ENCODE results near the gene FGD4.
"Not testable (repeated sequence)": the region's sequence is repeated elsewhere in the genome, so short reads cannot be mapped to it uniquely, and the experiment has no call there.

The FGD4 gene

DNA sequence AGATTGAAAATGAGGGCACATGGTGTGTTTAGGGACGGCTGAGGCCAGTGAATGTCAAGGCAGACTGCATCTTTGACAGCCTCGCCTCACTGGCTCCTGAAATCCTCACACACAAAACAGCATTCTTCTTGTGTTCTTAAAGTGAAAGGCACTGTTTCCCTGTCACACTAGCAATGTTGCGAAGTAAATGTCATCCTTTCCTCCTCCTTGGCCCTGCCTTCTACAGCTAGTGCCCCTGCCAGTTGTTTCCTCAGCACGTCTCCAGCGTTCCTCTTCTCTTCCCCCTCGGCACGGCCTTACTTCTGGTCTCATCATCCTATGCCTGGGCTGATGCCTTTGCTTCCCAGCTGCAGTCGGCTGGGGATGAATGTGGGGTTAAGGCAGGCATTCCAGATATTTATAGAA is 150.3 kb downstream of the FGD4 start:
- H3K27ac ChIP-seq, result no peak overlapping the region
- H3K9ac ChIP-seq (ENCODE audit: insufficient read length), result no peak overlapping the region
- no peak for TF ChIP-seq EZH2 (IDR thresholded peaks at IDR 0.05)
- no peak for DNase-seq (ENCODE audit: low read depth, low spot score)
- H3K4me3 ChIP-seq, result no peak overlapping the region
- H3K36me3 ChIP-seq (ENCODE audit: insufficient read depth, low read length), result no peaks in the 10 kb centered on the region
- H3K9me3 ChIP-seq (ENCODE audit: low read depth, low read length), result no peaks in the 10 kb centered on the region

DNA sequence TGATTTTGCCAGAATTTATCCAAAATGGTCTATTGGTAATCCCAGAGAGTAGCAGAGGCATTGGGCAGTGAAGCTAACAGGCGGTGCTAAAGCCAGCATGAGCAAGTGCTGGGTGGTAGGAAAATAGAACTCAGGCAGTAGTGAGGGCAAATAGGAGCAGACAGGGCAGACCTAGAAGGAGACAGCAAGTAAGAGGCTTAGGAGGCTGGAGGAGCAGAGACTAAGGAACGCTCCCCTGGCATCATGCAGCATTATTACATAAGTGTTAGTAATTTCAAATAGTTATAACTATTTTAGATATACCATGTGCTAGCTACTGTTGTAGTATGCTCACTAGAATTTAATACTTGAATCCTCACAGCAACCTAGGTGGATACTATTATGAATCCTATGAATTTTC is 151.7 kb downstream of the FGD4 start:
- no peak for DNase-seq (ENCODE audit: low read depth, low spot score)
- Histone ChIP-seq H3K9me3 (ENCODE audit: low read depth, low read length) (no peaks in the 10 kb centered on the region), H3K4me3 (no peak overlapping the region), H3K36me3 (ENCODE audit: insufficient read depth, low read length) (no peaks in the 10 kb centered on the region), H3K27ac (no peak overlapping the region), H3K9ac (ENCODE audit: insufficient read length) (no peak overlapping the region)
- TF ChIP-seq POLR2AphosphoS5 (IDR thresholded peaks at IDR 0.05; ENCODE audit: borderline replicate concordance, low read depth, low read length), result no peak
- TF ChIP-seq FOXP2 (optimal IDR thresholded peaks at IDR 0.05; ENCODE audit: control extremely low read depth, extremely low read length, insufficient read depth), result no peak
- no peak for TF ChIP-seq EZH2 (IDR thresholded peaks at IDR 0.05)

GRCh38 chr12:32558903-32559302 is 159.5 kb downstream of the FGD4 start:
- Histone ChIP-seq H3K36me3 (ENCODE audit: insufficient read depth, low read length) (no peaks in the 10 kb centered on the region), H3K9ac (ENCODE audit: insufficient read length) (no peak overlapping the region), H3K4me3 (no peak overlapping the region), H3K9me3 (ENCODE audit: low read depth, low read length) (no peaks in the 10 kb centered on the region), H3K27ac (0 out of 2 replicates have a peak overlapping the region, but pooled peaks have one; percentile 4)
- no peak for DNase-seq (ENCODE audit: low read depth, low spot score)
- TF ChIP-seq FOXP2 (optimal IDR thresholded peaks at IDR 0.05; ENCODE audit: control extremely low read depth, extremely low read length, insufficient read depth) (no peak), EZH2 (IDR thresholded peaks at IDR 0.05) (no peak), POLR2AphosphoS5 (IDR thresholded peaks at IDR 0.05; ENCODE audit: borderline replicate concordance, low read depth, low read length) (no peak)

GRCh38 chr12:32559434-32559833 is 160.1 kb downstream of the FGD4 start:
- H3K4me3 ChIP-seq, result no peak overlapping the region
- no peak overlapping the region for H3K9ac ChIP-seq (ENCODE audit: insufficient read length)
- no peaks in the 10 kb centered on the region for H3K9me3 ChIP-seq (ENCODE audit: low read depth, low read length)
- DNase-seq (ENCODE audit: low read depth, low spot score), result no peak
- TF ChIP-seq FOXP2 (optimal IDR thresholded peaks at IDR 0.05; ENCODE audit: control extremely low read depth, extremely low read length, insufficient read depth) (no peak), POLR2AphosphoS5 (IDR thresholded peaks at IDR 0.05; ENCODE audit: borderline replicate concordance, low read depth, low read length) (no peak), EZH2 (IDR thresholded peaks at IDR 0.05) (no peak)
- H3K36me3 ChIP-seq (ENCODE audit: insufficient read depth, low read length), result no peaks in the 10 kb centered on the region
- 0 out of 2 replicates have a peak overlapping the region, but pooled peaks have one; percentile 4 for H3K27ac ChIP-seq

- no peak overlapping the region for H3K4me3 ChIP-seq
- DNase-seq (ENCODE audit: low read depth, low spot score), result no peak
- H3K36me3 ChIP-seq (ENCODE audit: insufficient read depth, low read length), result no peaks in the 10 kb centered on the region
- no peak overlapping the region for H3K9ac ChIP-seq (ENCODE audit: insufficient read length)
- H3K27ac ChIP-seq, result no peak overlapping the region
- TF ChIP-seq EZH2 (IDR thresholded peaks at IDR 0.05), result no peak
- no peak for TF ChIP-seq FOXP2 (optimal IDR thresholded peaks at IDR 0.05; ENCODE audit: control extremely low read depth, extremely low read length, insufficient read depth)
- TF ChIP-seq POLR2AphosphoS5 (IDR thresholded peaks at IDR 0.05; ENCODE audit: borderline replicate concordance, low read depth, low read length), result no peak
- H3K9me3 ChIP-seq (ENCODE audit: low read depth, low read length), result no peaks in the 10 kb centered on the region
Observed at GRCh38 chr12:32560520-32560919, 161.2 kb downstream of the FGD4 start.

- Histone ChIP-seq H3K4me3 (no peak overlapping the region), H3K27ac (no peak overlapping the region), H3K36me3 (ENCODE audit: insufficient read depth, low read length) (0 out of 2 replicates have a peak, but pooled peaks cover 4% of the 10 kb centered on the region), H3K9me3 (ENCODE audit: low read depth, low read length) (no peaks in the 10 kb centered on the region), H3K9ac (ENCODE audit: insufficient read length) (no peak overlapping the region)
- no peak for DNase-seq (ENCODE audit: low read depth, low spot score)
- TF ChIP-seq POLR2AphosphoS5 (IDR thresholded peaks at IDR 0.05; ENCODE audit: borderline replicate concordance, low read depth, low read length), result no peak
- no peak for TF ChIP-seq EZH2 (IDR thresholded peaks at IDR 0.05)
- no peak for TF ChIP-seq FOXP2 (optimal IDR thresholded peaks at IDR 0.05; ENCODE audit: control extremely low read depth, extremely low read length, insufficient read depth)
Observed at GRCh38 chr12:32561931-32562341, 162.6 kb downstream of the FGD4 start.

DNA sequence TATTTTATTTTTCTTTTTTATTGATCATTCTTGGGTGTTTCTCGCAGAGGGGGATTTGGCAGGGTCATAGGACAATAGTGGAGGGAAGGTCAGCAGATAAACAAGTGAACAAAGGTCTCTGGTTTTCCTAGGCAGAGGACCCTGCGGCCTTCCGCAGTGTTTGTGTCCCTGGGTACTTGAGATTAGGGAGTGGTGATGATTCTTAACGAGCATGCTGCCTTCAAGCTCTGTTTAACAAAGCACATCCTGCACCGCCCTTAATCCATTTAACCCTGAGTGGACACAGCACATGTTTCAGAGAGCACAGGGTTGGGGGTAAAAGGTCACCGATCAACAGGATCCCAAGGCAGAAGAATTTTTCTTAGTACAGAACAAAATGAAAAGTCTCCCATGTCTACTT is 163.1 kb downstream of the FGD4 start:
- not testable (repeated sequence) for DNase-seq (ENCODE audit: low read depth, low spot score); H3K27ac ChIP-seq; H3K4me3 ChIP-seq; H3K9ac ChIP-seq (ENCODE audit: insufficient read length); H3K36me3 ChIP-seq (ENCODE audit: insufficient read depth, low read length); H3K9me3 ChIP-seq (ENCODE audit: low read depth, low read length)

DNA sequence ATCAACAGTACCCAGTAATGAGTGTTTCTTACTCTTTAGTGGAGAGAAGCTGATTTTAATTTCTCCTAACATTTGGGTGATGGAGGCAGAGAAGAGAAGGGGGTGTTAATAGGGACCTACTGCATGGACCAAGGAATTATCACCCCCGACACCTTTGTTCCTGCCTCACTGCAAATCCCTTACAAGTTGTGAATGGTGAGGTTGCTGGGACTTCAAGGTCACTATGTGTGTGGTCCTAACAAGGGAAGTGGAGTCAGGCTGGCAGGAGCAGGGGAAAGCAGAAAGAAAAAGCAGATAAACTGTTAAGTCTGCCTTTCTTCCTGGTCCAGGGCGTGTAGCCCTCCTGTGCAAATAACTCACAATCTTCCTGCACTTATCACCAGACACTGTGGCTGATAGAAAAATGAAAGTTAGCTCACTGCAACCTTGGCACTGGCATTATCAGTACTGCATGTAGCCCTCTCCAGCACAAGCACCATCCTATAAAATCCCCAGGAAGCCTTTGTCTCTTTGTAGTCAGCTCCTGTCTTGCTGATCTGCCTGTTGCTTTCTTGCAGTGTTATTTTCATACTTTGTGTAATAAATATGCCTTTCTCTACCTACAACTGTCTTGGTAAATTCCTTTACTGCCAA is 167.4 kb downstream of the FGD4 start:
- H3K27ac ChIP-seq, result no peak overlapping the region
- H3K9ac ChIP-seq (ENCODE audit: insufficient read length), result no peak overlapping the region
- DNase-seq (ENCODE audit: low read depth, low spot score), result no peak

DNA sequence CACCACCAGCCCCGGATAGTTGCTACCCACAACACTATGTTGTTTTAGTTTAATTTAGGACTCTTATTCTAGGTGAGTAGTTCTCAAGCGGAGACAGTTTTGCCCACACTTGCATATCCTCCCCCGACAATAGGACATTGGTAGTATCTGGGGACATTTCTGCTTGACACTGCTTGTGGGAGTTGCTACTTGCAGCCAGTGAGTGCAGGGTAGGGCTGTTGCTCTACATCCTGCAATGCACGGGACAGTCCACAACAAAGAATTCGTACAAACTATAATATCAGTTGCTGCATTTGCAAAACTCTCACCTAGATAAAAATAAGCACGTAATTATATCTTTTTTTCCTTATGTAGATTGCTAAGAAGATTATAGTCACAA is 167.9 kb downstream of the FGD4 start:
- DNase-seq (ENCODE audit: low read depth, low spot score), result no peak
- no peak for TF ChIP-seq EZH2 (IDR thresholded peaks at IDR 0.05)
- no peak for TF ChIP-seq FOXP2 (optimal IDR thresholded peaks at IDR 0.05; ENCODE audit: control extremely low read depth, extremely low read length, insufficient read depth)
- TF ChIP-seq POLR2AphosphoS5 (IDR thresholded peaks at IDR 0.05; ENCODE audit: borderline replicate concordance, low read depth, low read length), result no peak
- H3K9ac ChIP-seq (ENCODE audit: insufficient read length), result no peak overlapping the region
- no peak overlapping the region for H3K27ac ChIP-seq
- 0 out of 2 replicates have a peak, but pooled peaks cover 4% of the 10 kb centered on the region for H3K36me3 ChIP-seq (ENCODE audit: insufficient read depth, low read length)
- H3K9me3 ChIP-seq (ENCODE audit: low read depth, low read length), result no peaks in the 10 kb centered on the region
- H3K4me3 ChIP-seq, result no peak overlapping the region

More for the DNA sequence above, 167.4 kb downstream of the FGD4 start:
- TF ChIP-seq EZH2 (IDR thresholded peaks at IDR 0.05) (no peak), FOXP2 (optimal IDR thresholded peaks at IDR 0.05; ENCODE audit: control extremely low read depth, extremely low read length, insufficient read depth) (no peak), POLR2AphosphoS5 (IDR thresholded peaks at IDR 0.05; ENCODE audit: borderline replicate concordance, low read depth, low read length) (no peak)
- H3K36me3 ChIP-seq (ENCODE audit: insufficient read depth, low read length), result 0 out of 2 replicates have a peak, but pooled peaks cover 4% of the 10 kb centered on the region
- no peak overlapping the region for H3K4me3 ChIP-seq
- H3K9me3 ChIP-seq (ENCODE audit: low read depth, low read length), result no peaks in the 10 kb centered on the region
